ENCODE results near the gene ADAMTSL4.

The ADAMTSL4 gene

DNA sequence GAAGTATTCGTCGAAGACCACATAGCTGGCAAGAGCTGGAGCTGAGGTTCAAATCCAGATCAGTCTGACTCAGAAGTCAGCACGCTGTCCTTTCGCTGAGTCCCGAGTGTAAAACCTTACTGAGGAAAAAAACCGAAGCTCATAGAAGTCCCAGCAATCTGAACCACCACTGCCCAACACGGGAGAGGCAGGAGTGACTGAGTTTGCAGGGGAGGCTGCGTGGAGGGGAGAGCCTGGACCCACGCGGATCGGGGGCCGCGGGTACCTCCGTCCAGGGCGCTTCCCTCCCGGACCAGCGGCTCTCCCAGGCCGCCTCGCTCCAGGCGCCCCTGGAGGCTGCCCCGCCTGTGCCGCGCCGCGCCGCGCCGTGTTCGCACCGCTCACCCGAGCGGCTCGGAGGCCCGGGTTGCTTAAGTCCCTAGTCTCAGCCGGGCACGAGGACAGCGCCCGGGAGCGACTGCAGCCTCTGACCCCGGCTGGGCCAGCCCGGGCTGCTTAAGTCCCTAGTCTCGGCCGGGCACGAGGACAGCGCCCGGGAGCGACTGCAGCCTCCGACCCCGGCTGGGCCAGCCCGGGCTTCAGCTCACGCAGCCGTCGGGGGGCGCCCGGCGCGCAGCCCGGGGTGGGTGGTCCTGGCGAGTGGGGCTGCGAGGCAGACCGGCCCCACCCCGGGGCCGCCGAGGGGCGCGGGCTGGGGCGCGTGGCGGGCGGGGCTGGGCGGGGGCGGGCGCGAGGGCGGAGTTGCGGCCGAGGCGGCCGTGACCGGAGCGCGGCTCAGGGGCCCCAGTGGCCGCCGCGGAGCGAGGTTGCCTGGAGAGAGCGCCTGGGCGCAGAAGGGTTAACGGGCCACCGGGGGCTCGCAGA, at the start of gene ADAMTSL4:
Gene ADAMTSL4, plus strand, starts transcription at position 777 of the 864 bp plus-strand sequence. CDS start 2,881 bp downstream, outside the sequence.
- DNase-seq = peak in 21 of 51 donors; percentile 6 to 55 (median 23)

DNA sequence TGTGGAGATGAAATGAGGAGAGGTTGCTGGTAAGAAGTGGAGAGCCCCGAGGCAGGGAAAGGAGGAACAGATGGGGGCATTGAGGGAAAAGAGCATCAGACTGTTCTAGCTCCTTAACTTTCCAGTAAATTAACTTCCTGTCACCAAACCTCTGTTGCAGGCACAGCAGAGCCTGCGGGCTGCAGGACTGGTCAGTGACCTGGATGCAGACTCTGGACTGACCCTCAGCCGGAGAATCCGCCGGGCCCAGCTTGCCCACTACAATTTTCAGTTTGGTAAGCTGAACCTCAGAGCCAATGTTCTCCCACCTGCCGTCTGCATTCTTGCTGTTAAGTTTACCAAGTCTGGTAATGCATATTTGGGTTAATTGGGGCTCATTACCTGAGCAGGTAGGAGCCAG, 43.8 kb upstream of the ADAMTSL4 start:
- no peak for DNase-seq

DNA sequence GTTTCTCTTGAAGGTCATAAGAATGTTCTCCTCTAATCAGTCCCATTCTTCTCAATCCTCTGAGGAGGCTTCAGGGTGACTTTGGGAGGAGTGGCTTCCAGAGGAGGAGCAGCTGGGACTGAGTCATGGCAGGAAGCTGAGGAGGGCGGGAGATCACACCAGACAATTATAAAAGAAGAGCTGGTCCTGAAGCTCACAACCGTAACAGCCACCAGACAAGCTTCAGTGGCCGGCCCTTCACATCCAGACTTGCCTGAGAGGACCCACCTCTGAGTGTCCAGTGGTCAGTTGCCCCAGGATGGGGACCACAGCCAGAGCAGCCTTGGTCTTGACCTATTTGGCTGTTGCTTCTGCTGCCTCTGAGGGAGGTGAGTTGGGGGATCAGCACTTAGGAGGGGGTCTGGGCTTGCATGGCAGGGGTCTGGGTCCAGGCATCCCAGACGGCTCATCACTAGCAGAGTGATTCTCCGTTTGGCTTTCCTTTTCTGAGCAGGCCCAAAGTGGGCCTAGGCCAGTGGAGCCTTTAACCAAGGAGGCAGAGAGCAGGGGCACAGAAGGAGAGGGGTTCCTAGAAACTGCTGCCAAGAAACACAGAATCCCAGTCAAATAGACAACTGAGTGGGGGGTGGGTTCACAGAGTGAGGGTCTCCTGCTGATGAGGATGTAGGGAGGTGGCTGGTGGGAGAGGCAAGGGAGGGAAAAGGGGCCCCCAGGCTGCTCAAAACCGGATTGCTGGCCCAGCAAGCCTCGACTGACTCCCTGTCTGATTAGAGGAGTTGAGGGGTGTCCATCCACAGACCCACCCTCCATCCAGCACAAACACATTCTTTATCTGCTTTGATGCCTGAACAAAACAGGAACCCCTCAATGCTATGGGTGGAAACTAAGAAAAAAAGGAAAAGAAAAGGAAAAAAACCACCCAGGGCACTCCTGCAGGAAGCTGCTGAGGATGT, 41.0 kb upstream of the ADAMTSL4 start, which contains the start of gene ECM1:
Gene ECM1, plus strand, starts transcription at position 198 of the 953 bp plus-strand sequence. Its CDS starts 101 bp downstream, at position 299.
- peak in 4 of 51 donors; percentile 3 to 26 (median 8) for DNase-seq

DNA sequence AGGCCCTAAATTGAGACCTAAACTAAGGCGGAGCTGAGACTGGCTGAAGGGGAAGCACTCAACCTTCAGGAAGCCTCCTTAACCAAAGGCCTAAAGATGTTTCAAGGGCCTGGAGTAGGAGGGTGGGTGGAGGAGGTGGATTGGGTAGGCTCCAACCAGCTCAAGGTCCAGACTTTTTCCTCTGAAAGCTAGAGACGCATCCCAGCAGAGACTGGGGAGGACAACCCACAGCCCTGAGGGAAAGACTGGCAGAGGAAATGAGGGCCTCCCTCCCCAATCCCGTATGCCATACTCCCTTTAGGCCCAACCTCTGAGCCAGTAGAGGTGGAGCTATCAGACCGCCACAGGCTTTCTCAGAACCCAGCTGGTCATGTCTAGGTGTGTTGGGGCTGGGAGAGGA, 40.2 kb upstream of the ADAMTSL4 start:
- no peak for DNase-seq

DNA sequence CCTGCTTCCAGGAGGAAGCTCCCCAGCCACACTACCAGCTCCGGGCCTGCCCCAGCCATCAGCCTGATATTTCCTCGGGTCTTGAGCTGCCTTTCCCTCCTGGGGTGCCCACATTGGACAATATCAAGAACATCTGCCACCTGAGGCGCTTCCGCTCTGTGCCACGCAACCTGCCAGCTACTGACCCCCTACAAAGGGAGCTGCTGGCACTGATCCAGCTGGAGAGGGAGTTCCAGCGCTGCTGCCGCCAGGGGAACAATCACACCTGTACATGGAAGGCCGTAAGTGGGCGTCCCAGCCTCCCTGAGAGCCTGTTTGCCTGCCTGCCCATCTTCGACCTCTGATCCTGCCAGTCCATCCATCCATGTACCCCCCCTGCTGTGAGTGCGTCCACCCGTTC, 37.7 kb upstream of the ADAMTSL4 start:
- DNase-seq = no peak

DNA sequence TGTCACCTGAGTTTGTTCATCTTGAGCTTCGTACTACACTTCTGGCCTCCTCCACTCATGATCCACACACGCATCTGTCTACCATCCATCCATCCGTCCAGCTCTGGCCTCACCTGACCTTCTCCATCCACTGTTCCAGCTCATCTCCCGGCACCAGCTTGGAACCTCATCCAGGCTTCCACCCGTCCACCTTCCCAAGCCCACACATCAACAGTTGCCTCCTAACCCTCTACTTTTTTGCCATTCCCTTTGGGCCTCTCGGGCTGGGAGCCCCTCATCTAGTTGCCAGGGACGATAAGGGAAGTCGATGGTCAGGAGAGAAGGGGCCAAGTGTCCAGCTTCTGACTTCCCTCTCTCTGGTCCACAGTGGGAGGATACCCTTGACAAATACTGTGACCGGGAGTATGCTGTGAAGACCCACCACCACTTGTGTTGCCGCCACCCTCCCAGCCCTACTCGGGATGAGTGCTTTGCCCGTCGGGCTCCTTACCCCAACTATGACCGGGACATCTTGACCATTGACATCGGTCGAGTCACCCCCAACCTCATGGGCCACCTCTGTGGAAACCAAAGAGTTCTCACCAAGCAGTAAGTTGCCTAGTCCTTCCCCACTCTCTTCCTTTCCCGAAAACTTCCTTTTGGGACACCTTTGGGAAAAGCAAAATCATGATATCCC, 37.1 kb upstream of the ADAMTSL4 start:
- no peak for DNase-seq

DNA sequence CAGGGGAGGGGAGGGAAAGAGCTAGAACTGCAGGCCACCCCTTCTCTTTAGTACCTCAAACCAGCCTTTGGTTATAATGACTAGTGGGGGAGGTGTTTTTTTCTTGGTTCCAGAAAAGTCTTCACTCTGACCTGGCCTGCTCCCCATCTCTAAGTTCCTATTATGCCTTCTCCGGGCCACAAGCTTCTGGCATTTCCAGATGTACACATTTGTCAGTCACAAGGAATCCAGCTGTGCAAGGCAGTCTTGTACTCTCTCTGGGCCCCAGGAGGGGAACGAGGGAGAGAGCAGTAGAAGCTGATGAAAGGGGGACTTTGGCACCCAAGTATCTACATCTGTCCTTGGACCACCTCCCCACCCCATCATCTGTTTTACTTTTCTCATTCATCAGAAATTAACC, 36.4 kb upstream of the ADAMTSL4 start:
- DNase-seq = no peak

DNA sequence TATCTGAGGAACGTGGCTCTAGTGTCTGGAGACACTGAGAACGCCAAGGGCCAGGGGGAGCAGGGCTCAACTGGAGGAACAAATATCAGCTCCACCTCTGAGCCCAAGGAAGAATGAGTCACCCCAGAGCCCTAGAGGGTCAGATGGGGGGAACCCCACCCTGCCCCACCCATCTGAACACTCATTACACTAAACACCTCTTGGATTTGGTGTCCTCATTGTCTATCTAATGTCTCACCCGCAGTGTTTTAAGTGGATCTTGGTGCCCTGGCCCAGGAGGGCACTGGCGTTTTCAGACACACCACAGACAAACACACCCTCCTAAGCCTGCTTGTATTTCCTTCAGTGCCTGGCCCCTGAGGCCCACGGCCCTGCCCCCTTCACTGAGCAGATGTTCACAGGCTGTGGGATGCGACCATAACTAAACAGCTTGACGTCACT, 35.8 kb upstream of the ADAMTSL4 start:
- no peak for DNase-seq

DNA sequence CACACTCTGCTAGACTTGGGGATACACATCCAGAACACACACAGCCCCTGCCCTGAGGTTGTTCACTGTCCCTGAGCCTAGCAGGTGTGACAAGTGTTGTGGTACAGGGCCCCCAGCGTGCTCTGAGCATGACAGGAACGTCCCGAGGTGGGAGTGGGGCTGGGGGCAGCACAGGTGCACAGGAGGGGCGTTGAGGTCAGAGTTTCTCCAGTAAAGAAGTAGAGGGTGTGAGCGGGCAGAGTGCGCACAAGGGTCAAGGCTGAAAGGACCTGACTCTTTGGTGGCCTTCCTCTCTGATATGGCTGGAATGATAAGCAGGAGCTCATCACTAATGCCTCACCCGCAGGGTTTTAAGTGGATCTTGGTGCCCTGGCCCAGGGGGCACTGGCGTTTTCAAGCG, 34.9 kb upstream of the ADAMTSL4 start:
- no peak for DNase-seq

DNA sequence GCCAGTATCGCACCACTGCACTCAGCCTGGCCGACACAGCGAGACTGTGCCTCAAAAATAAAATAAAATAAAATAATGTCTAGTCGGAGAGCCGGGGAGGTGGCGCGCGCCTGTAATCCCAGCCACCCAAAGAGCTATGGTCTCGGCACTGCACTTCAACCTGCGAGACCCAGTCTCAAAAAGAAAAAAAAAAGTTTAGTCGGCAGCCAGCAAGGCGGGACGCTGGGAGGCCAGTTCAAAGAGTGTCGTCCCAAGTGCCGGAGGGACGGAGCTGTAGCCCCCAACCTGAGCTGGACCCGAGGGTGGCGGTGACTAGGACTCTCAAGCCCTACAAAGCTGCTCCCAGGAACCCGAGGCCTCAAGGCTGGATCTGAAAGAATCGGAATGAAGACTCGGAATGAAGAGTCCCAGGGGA, 34.3 kb upstream of the ADAMTSL4 start:
- peak in 3 of 51 donors; percentile 21 to 50 (median 39) for DNase-seq

DNA sequence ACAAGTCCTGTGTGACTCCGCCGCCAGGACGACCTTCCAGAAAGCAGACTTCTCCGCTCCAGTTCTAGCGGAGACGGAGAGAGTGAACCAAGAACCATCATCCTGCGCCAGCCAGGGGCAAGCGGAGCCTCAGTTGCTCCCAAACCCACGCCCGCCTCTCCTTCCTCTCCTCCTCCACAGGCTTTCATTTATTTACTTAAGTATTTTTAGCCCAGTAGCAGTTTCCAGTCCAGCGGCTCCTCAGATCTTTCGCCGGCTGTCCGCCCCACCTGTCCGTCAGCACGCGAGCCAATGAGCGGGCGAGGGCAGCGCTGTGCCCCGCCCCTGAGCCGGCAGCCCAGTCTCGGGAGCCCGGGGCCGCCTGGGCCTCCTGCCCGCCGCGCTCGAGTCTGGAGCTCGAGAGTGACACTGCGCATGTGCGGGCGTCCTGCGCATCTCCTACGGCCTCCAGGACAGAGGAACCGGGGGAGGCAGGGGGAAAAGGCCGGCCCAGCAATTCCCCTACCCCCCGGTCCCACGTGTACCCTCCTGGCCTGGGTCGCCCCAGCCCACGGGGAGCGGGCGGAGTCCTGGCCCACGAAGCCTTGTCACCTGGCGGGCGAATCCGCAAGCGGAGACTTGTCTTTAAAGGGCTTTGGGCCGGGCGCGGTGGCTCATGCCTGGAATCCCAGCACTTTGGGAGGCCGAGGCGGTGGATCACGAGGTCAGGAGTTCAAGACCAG, 33.7 kb upstream of the ADAMTSL4 start, which contains the start of gene FALEC:
Gene FALEC, plus strand, starts transcription at position 425 of the 722 bp plus-strand sequence.
- peak; percentile 42 to 99 (median 95) for DNase-seq

DNA sequence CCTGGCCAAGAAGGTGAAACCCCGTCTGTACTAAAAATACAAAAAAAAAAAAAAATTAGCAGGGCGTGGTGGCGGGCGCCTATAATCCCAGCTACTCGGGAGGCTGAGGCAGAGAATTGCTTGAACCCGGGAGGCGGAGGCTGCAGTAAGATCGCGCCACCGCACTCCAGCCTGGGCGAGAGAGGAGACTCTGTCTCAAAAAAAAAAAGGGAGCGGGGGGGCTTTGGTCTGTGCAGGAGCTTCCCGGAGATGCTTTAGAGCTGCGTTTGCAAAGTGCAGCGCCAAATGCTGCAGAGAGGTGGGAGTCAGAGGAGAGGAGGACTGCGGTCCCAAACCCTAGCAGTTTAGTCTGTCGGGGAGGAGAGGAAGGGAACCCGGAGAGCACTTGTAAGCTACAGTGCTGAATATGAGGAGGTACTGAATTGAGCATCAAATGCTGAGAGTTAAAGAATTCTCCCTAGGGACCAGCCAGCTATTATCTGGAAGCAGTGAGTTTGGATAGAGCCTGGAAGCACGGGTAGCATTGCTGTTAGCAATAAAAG, 33.1 kb upstream of the ADAMTSL4 start:
- peak in 12 of 51 donors; percentile 4 to 49 (median 19) for DNase-seq

DNA sequence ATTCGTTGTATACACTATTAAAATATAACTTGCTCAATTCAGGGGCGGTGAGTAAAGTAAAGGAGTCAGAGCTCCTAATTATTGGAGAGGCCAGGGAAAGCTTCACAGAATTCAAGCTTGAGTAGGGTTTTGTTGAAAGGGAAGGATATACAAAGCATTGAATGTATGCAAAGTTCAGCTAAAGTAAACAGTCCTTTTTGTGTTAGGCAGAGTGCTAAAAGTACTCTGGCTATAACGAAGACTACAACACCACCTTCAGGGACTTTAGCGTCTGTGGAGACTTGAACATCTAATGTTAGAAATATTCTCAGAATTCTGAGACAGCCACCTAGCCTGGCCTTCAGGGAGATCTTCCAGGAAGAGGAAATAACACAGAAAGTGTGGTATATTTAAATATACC, 32.6 kb upstream of the ADAMTSL4 start:
- no peak for DNase-seq

DNA sequence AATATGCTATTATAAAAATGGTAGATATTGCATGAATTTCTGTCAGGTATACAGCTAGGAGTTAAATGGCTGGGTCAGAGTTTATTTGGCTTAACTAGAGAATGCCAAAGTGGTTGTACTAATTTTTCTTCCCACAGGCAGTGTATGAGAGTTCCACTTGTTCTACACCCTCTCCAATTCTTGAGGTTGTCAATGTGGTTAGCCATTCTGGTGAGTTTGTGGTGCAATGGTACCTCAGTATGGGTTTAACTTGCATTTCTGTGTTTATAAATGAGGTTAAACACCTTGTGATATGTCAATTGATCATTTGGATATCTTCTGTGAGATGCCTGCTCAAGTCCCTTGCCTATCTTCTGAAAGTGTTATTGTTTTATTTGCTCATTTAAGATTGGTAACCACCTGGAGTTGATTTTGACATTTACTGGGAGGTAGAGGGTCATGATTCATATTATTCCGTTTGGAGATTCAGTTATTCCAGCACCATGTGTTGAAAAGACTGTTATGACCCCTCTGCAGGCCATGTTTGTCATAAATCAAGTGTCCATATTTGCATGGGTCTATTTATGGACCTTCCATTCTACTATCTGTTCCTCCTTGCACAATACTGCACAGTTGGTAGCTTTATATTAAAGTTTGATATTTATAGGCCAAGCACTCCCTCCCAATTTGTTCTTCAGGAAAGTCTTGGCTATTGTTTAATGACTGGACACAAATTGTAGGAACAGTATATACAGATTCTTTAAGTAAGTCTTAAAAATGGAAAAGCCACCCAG, 27.8 kb upstream of the ADAMTSL4 start:
- DNase-seq = no peak

DNA sequence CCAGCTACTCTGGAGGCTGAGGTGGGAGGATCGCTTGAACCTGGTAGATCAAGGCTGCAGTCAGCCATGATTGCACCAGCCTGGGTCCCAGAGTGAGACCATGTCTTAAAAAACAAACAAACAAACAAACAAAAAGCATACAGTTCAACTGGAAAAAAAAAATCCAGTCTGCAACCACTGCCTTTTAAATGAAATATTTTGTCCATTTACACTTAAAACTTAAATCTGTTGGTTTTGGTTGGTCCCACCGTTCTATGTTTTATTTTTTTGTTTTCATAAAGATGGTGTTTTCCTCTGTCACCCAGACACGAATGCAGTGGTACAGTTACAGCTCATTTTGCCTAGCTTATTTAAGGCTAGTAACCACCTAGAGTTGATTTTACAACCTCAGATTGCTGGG, 23.9 kb upstream of the ADAMTSL4 start:
- no peak for DNase-seq

DNA sequence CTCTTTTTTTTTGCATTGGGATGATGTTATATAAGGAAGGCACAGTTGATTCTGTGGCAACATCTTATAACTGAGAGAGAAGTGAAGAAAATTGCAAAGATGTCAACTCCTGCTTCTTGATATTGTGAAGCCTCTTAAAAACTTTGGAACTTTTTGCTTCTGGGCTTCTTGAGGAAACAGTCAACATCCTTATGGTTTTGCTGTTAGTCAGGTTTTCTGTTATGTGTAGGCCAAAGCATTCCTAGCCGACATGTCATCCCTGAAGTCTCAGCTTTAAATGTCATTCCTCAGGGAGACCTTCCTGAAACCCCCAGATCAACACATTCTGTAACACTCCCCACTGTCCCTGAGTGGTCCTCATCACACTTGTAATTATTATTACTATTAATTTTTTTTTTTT, 21.0 kb upstream of the ADAMTSL4 start:
- DNase-seq = no peak

DNA sequence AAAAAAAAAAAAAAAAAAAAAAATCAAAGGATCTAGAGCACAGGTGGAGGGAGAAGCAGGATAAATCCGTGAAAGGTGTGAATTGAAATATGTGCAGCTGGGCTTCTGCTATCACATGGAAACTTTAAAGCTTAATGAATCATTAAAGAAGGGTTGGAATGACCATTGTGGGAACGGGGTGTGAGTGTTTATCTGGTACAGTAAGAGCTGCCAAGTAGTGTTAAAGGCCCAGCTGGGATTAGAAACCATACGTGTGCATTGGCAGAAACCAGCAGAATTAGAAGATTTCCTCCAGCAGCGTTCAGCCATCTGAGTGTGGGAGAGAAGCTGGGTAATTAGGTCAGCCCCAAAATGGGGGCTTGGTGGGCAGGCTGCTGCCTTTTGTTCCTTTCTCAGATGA, 20.2 kb upstream of the ADAMTSL4 start:
- no peak for DNase-seq

DNA sequence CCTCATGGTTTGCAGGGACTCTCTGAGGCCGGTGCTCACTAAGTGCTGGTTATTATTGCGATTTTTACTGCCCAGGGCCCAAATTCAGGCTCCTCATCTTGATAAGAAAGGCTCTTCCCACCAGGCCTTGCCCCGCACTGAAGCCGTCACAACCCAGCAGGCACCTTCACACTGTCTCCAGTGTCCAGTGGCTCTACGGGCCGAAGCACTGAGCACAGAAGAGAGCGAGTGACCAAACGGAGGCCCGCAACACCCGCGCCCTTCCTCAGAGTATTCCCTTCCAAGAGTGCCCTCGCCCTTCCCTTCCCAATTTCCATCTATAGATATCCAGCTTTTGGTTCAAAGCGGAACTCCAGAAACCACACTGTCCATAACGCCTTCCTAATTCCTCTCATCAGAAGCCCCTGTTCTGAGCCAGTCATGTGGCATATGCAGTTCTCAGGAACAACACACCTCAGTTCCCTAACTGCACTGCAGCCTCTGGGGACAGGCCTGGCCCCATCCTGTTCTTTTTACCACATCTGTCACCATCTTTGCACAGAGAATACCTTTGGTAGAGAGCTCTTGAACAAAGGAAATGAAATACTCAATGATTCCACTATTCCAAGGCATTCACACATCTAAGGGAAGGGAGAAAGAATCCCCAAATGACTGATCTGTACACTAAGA, 18.6 kb upstream of the ADAMTSL4 start:
- no peak for DNase-seq

DNA sequence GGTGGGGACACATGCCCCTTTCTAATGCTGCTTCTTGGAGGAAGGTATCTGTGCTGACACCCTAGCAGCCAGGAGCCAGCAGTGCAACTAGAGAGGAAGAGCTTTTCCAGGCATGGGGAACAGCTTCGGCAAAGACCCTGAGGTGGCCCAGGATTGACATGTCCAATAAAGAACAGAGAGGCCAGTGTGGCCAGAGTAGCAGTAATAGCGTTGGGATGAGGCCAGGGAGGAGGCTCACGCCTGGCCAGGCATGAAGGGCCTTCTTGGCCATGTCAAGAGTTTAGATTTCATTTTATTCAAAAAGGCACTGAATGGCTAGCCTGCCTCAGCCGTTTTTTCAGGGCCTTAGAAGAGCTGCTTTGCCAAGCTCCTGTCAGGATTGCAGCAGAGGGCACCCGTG, 16.3 kb upstream of the ADAMTSL4 start:
- DNase-seq = peak in 1 of 51 donors; percentile 47
